HG02678 (cell line): ENCODE data around the gene SCGB1A1.

ENCODE experiments used
- ATAC-seq: cut with Tn5 transposase; IDR thresholded peaks from one replicate; pipeline ENCODE4 v1.9.1; 2021; ENCODE audit warnings: mild to moderate bottlenecking, moderate library complexity; ENCODE audit not compliant: unreplicated experiment

Gene SCGB1A1

GRCh38 chr11:62398011-62398994, 20.5 kb upstream of the SCGB1A1 start:
- no peak for ATAC-seq

- ATAC-seq: no peak
These were observed 19.5 kb upstream of the SCGB1A1 start for GRCh38 chr11:62399172-62399877.

GRCh38 chr11:62399878-62400266, 19.0 kb upstream of the SCGB1A1 start:
- no peak for ATAC-seq

- no peak for ATAC-seq
These were observed 18.6 kb upstream of the SCGB1A1 start for GRCh38 chr11:62400281-62400680.

GRCh38 chr11:62400760-62401159, 18.1 kb upstream of the SCGB1A1 start:
- ATAC-seq: no peak

GRCh38 chr11:62401356-62401755, 17.5 kb upstream of the SCGB1A1 start:
- ATAC-seq: no peak

GRCh38 chr11:62401811-62402210, 17.0 kb upstream of the SCGB1A1 start:
- ATAC-seq: no peak

- no peak for ATAC-seq
These were observed 16.4 kb upstream of the SCGB1A1 start for GRCh38 chr11:62402226-62402959.

- no peak for ATAC-seq
These were observed 15.7 kb upstream of the SCGB1A1 start for GRCh38 chr11:62402960-62403730.

GRCh38 chr11:62404435-62404834, 14.4 kb upstream of the SCGB1A1 start:
- no peak for ATAC-seq

GRCh38 chr11:62404901-62405300, 13.9 kb upstream of the SCGB1A1 start:
- ATAC-seq: no peak

GRCh38 chr11:62406034-62406433, 12.8 kb upstream of the SCGB1A1 start:
- no peak for ATAC-seq

GRCh38 chr11:62409831-62410230, 9.0 kb upstream of the SCGB1A1 start:
- no peak for ATAC-seq

- no peak for ATAC-seq
These were observed 7.9 kb upstream of the SCGB1A1 start for GRCh38 chr11:62410972-62411371.

- ATAC-seq: no peak
These were observed 7.3 kb upstream of the SCGB1A1 start for GRCh38 chr11:62411524-62411923.

- ATAC-seq: no peak
These were observed 5.7 kb upstream of the SCGB1A1 start for GRCh38 chr11:62413060-62413696.

- ATAC-seq: no peak
These were observed 2.2 kb upstream of the SCGB1A1 start for GRCh38 chr11:62416596-62416995.

GRCh38 chr11:62418136-62418535, 697 bp upstream of the SCGB1A1 start:
- no peak for ATAC-seq

- no peak for ATAC-seq
These were observed 589 bp downstream of the SCGB1A1 start for GRCh38 chr11:62419314-62419929.

GRCh38 chr11:62419943-62420342, 1.1 kb downstream of the SCGB1A1 start:
- no peak for ATAC-seq
